Measurements from ENCODE around the gene SF3B4.
"Not testable (repeated sequence)": the region's sequence is repeated elsewhere in the genome, so short reads cannot be mapped to it uniquely, and the experiment has no call there.

Gene SF3B4

DNA sequence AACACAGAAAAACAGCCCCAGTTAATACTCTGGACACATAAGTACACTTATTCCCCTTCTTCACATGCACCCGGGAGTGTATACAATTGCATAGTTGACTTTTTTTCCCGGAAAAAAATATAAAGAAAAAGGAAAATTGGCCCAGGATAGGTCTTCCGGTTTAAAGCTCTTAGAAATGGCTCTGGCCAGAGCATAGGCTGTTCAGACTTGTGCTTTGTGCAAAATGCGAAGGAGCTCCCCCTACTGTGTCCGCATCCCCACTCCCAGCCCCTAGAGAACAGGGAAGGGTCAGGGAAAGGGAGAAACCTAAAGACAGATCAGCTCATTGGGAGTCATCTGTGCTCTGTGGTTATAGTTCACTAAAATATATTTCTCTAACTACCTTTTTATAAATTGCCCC is 14.6 kb upstream of the SF3B4 start:
- peaks cover 36 to 38% of the 10 kb centered on the region in 2 donors for H3K36me3 Mint-ChIP-seq
- no peak overlapping the region for H3K4me3 Mint-ChIP-seq
- peaks cover 19% of the 10 kb centered on the region in 2 donors for H3K27me3 Mint-ChIP-seq
- peaks cover 9 to 12% of the 10 kb centered on the region in 2 donors for H3K4me1 Mint-ChIP-seq
- ATAC-seq (replicated peaks), result no peak
- no peak overlapping the region for H3K27ac Mint-ChIP-seq
- no peak for DNase-seq
- no peaks in the 10 kb centered on the region for H3K9me3 Mint-ChIP-seq

DNA sequence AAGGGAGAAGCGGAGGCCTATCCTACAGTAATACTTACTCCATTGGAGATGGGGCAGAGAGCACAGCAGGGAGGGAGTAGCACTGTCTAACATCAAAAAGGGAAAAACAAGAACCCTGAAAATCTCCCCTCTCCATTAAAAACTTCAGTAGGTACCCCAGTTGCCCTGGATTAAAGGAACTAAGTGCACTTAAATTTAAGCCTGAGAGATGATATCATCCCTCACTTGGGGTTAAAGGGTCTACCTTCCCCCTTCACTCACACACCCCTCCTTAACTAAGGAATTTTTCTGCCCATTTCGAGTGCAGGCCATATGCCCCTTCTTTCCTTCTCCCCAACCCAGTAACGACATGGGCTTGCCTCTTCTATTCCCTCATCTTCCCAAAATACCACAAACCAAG is 12.8 kb upstream of the SF3B4 start:
- DNase-seq, result no peak
- H3K36me3 Mint-ChIP-seq, result peaks cover 26% of the 10 kb centered on the region in 2 donors
- peaks cover 32 to 35% of the 10 kb centered on the region in 2 donors for H3K27me3 Mint-ChIP-seq
- peaks cover 9 to 12% of the 10 kb centered on the region in 2 donors for H3K4me1 Mint-ChIP-seq
- H3K9me3 Mint-ChIP-seq, result no peaks in the 10 kb centered on the region
- no peak overlapping the region for H3K27ac Mint-ChIP-seq
- no peak overlapping the region for H3K4me3 Mint-ChIP-seq
- ATAC-seq (replicated peaks), result no peak

DNA sequence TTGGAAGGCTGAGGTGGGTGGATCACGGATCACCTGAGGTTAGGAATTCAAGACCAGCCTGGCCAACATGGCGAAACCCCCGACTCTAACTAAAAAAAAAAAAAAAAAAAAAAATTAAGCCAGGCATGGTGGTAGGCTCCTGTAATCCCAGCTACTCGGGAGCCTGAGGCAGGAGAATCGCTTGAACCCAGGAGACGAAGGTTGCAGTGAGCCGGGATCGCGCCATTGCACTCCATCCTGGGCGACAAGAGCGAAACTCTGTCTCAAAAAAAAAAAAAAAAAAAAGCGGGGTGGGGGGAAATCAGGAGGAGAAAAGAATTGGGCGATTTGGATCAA is 11.0 kb upstream of the SF3B4 start:
- not testable (repeated sequence) for ATAC-seq (replicated peaks); H3K9me3 Mint-ChIP-seq; H3K4me3 Mint-ChIP-seq; H3K36me3 Mint-ChIP-seq; H3K27ac Mint-ChIP-seq; DNase-seq
- H3K4me1 Mint-ChIP-seq, result peaks cover 9 to 11% of the 10 kb centered on the region in 2 donors
- H3K27me3 Mint-ChIP-seq, result peaks cover 35 to 37% of the 10 kb centered on the region in 2 donors

DNA sequence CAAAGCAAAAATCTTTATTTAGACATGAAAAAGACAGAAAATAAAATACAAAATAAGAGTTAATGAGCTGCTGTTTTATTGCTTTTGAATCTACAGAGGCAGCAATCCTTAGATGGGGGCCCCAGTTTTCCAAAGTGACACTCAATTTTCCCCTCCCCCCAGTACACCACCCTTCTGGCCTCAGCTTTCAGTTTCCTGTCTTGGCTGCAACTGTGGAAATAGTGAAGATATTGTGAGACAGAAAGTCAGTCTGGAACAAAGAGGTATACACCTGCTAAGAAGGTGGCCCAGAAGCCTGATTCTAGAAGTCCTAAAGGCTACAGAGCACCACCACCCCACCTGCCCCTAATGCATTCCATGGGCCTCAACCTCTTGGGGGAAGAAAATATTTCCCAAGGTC is 10.2 kb upstream of the SF3B4 start:
- peaks cover 9% of the 10 kb centered on the region in 2 donors for H3K4me1 Mint-ChIP-seq

DNA sequence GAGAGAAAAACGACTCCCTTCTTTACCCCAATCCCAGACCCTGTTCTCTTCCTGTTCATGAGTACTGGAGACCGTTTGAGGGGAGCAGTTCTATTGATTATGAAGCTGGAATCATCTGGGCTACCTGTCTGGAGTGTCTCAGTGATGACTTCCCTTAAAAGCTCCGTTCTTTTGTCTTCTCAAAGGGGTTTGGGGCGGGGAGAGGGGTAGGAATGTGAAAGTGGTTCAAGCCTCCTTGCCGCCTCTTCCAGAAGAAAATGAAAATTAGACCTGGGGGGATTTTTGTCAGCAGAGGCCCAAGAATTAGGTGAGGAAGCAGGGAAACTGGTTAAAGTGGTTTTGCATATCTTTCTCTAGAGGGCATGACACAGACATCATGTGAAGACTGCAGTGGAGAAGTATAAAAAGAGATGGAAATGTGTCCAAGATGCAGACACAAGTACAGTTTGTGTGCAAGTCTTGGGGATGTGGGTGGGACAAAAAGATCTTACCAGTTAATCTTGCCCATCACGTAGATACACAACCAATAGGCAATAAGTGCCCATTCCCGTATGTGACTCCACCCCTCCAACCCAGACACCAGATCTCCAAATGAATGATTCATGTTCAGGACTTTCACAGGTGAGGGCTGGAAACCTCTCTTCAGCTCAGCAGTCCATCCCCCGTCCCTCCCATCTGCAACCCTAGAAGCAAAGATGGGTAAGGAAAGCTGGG is 9.5 kb upstream of the SF3B4 start:
- ATAC-seq (replicated peaks), result no peak
- Mint-ChIP-seq H3K36me3 (no peaks in the 10 kb centered on the region), H3K4me1 (peaks cover 9% of the 10 kb centered on the region in 2 donors), H3K4me3 (no peak overlapping the region), H3K27ac (peak overlapping the region; percentile 59), H3K9me3 (no peaks in the 10 kb centered on the region), H3K27me3 (peaks cover 40% of the 10 kb centered on the region in 2 donors)
- DNase-seq, result no peak

More for the DNA sequence above, 10.2 kb upstream of the SF3B4 start:
- H3K27me3 Mint-ChIP-seq, result peaks cover 36 to 38% of the 10 kb centered on the region in 2 donors
- no peak overlapping the region for H3K27ac Mint-ChIP-seq
- peaks cover 0 to under 1% of the 10 kb centered on the region in 2 donors for H3K36me3 Mint-ChIP-seq
- ATAC-seq (replicated peaks) (no peak), DNase-seq (no peak)
- no peaks in the 10 kb centered on the region for H3K9me3 Mint-ChIP-seq
- H3K4me3 Mint-ChIP-seq, result no peak overlapping the region

DNA sequence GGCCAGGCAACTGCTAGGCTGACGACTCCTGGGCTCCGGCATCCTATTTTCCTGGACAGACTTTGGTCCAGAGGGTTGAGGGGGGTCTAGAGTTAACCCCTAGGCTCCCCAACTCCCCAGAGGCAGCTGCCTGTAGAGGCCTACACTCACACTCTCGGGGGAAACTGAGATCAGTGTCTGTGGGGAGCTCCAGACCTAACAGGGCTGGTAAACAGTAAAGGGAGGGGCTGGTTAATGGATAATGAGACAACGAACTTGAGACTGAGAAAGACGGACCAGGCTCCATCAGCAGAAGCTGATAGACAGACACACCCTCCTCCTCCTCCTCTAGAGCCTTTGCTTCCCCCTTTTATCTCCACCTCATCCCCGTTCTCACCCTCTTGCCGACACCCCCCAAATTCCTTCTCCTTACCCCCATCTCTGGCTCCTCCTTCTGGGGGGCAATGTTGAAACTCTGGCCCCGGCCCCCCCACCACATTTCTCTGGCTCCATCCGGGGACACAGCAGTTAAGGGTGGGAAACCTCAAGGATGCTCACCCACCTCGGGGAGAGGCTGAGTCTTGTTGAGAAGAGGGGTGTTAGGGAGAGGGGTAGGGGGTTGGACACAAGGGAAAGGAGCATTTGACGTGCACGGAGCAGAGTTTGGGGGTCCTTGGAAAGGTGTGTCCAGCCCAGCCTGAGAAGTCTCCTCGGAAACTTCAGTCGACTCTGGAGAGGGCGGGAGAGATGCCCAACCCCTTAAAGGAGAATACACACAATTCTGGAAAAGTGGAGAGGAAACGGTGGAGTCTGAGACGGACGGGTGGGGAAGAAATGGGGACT is 8.8 kb upstream of the SF3B4 start, which contains the start of gene MTMR11:
MTMR11 (minus strand) TSS at position 710 of the 822 bp plus-strand sequence; CDS start at position 478, 232 bp downstream.
- ATAC-seq (replicated peaks), result no peak
- DNase-seq, result no peak
- no peaks in the 10 kb centered on the region for H3K9me3 Mint-ChIP-seq
- no peak within 1 kb of the TSS for H3K4me3 Mint-ChIP-seq
- H3K27me3 Mint-ChIP-seq, result peaks cover 47 to 48% of the 10 kb centered on the region in 2 donors
- peak within 1 kb of the TSS; percentile 59 for H3K27ac Mint-ChIP-seq
- no peaks in the 10 kb centered on the region for H3K36me3 Mint-ChIP-seq
- peaks cover 12 to 14% of the 10 kb centered on the region in 2 donors for H3K4me1 Mint-ChIP-seq

DNA sequence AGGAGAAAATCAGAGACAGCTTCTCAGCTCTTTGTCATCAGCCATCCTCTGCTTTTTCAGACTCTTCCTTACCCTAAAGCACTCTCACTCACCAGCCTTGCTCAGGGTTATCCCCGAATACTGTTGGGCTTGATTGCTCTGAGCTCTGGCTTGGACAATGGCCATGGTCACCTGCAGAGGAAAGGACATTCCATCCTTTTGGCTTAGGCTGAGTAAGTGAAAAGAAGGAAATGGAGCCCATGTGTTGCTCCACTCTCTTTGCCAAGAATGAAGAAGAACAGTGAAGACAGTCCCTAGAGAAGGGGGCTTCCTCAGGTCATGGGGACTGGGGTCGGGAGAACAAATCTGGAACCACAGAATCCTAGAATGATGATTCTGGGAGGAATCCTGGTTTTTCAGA is 6.8 kb upstream of the SF3B4 start:
- peaks cover 51 to 52% of the 10 kb centered on the region in 2 donors for H3K27me3 Mint-ChIP-seq

DNA sequence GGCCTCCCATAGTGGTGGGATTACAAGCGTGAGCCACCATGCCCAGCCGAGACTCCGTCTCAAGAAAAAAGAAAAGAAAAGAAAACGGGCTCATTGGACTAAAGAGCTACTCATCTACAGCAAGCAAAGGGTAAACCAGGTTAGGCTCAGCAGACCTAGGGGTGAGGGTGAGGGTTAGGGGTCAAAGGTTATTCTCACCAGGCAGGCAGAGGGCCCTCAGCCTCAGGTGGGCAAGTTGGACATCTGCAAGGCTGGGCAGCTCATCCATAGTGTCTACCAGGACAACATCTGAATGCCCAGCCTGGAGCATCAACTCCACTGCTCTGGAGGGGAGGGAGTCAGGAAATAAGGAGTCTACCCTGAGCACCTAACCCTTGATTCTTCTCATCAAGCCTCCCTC is 5.6 kb upstream of the SF3B4 start:
- H3K36me3 Mint-ChIP-seq, result peaks cover 0 to 1% of the 10 kb centered on the region in 2 donors
- DNase-seq, result no peak
- H3K27ac Mint-ChIP-seq, result no peak overlapping the region
- ATAC-seq (replicated peaks), result no peak
- no peaks in the 10 kb centered on the region for H3K9me3 Mint-ChIP-seq
- no peak overlapping the region for H3K4me3 Mint-ChIP-seq
- H3K27me3 Mint-ChIP-seq, result peaks cover 51 to 52% of the 10 kb centered on the region in 2 donors
- peaks cover 16 to 18% of the 10 kb centered on the region in 2 donors for H3K4me1 Mint-ChIP-seq

More for the DNA sequence above, 6.8 kb upstream of the SF3B4 start:
- Mint-ChIP-seq H3K36me3 (peaks cover 0 to 1% of the 10 kb centered on the region in 2 donors), H3K4me3 (no peak overlapping the region), H3K27ac (no peak overlapping the region), H3K4me1 (peaks cover 14% of the 10 kb centered on the region in 2 donors), H3K9me3 (no peaks in the 10 kb centered on the region)
- ATAC-seq (replicated peaks) (no peak), DNase-seq (no peak)

DNA sequence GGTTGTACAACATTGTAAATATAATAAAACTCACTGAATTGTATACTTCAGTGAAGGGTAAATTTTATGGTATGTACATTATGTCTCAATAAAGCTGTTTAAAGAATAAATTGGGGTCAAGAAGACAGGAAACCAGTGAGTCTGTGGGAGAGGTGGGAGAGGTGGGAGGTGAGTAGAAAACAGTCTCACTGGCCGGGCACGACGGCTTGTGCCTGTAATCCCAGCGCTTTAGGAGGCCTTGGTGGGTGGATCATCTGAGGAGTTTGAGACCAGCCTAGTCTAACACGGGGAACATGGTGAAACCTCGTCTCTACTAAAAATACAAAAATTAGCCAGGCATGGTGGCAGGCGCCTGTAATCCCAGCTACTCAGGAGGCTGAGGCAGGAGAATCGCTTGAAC is 4.9 kb upstream of the SF3B4 start:
- no peak overlapping the region for H3K27ac Mint-ChIP-seq
- peaks cover 16 to 19% of the 10 kb centered on the region in 2 donors for H3K4me1 Mint-ChIP-seq
- H3K27me3 Mint-ChIP-seq, result peaks cover 50 to 52% of the 10 kb centered on the region in 2 donors
- no peaks in the 10 kb centered on the region for H3K9me3 Mint-ChIP-seq
- H3K36me3 Mint-ChIP-seq, result peaks cover 1 to 4% of the 10 kb centered on the region in 2 donors
- ATAC-seq (replicated peaks), result no peak
- H3K4me3 Mint-ChIP-seq, result no peak overlapping the region
- DNase-seq, result no peak

DNA sequence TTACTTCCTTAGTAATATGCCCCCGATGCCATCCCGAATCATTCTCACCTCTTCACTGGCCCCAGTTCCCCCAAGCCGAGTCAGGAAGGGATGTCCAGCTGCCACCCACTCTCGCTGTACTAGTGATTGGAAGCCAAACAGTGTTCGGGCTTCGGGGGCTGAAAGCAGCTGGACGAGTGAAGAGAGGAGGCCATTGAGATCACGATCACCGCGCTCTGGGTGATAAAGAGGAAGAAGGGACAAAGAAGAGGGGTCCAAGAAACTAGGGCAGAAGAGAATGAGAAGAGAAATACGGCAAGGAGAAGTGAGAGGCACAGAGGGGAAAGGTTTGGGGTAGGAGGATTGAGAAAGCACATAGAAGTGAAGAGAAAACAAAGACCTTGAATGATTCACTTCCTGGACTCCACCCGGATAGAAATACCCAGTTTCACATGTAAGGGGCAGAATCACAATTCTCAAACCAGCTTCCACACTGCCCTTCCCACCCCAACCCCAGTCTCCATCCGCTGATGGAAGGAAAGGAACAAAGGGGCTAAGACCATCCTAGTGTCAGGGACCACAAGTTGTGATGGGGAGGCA is 3.7 kb upstream of the SF3B4 start:
- Mint-ChIP-seq H3K27ac (peak overlapping the region; percentile 3), H3K4me1 (peaks cover 15 to 21% of the 10 kb centered on the region in 2 donors), H3K27me3 (peaks cover 40 to 48% of the 10 kb centered on the region in 2 donors), H3K4me3 (no peak overlapping the region), H3K9me3 (no peaks in the 10 kb centered on the region), H3K36me3 (peaks cover 2 to 12% of the 10 kb centered on the region in 2 donors)
- ATAC-seq (replicated peaks) (no peak), DNase-seq (no peak)

DNA sequence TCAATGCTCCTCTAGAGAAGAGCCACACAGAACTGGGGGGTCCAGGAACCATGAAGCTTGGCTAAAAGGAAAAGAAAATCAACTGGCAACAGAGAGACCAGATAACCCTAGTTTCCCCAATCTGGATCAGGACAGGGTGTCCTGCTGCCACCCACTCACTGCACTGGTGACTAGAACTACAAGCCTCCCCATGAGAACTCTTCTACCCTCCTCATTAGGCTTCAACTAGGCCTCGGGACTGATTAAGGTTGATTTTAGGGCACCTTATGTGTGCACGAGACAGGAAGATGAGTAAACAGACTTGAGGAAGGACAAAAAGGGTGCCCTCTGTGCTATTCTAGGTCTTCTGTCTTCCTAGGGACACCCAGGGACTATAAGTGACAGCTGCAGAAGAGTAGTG is 2.3 kb upstream of the SF3B4 start:
- H3K4me3 Mint-ChIP-seq, result no peak overlapping the region
- H3K4me1 Mint-ChIP-seq, result peaks cover 25 to 35% of the 10 kb centered on the region in 2 donors
- no peak for ATAC-seq (replicated peaks)
- peaks cover 29 to 35% of the 10 kb centered on the region in 2 donors for H3K27me3 Mint-ChIP-seq
- no peak for DNase-seq
- H3K27ac Mint-ChIP-seq, result no peak overlapping the region
- H3K36me3 Mint-ChIP-seq, result peaks cover 17 to 26% of the 10 kb centered on the region in 2 donors
- H3K9me3 Mint-ChIP-seq, result no peaks in the 10 kb centered on the region

DNA sequence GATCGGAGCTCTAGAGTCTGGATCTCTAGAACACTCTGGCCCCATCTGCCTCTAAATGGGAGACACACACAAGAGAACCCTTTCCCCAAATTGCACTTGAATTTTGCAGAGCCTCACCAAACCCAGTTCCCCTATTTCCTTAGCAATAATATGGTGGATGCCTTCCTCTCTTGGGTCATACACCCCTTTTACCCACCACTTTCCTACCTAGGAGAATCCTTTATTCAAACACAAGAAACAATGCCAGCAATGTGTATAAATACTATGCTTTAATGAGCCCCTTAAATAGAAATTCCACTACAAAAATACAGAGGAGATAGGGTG is 760 bp upstream of the SF3B4 start:
- Mint-ChIP-seq H3K36me3 (peaks cover 29 to 41% of the 10 kb centered on the region in 2 donors), H3K27ac (peak overlapping the region; percentile 98), H3K9me3 (no peaks in the 10 kb centered on the region), H3K4me3 (peak overlapping the region; percentile 97), H3K27me3 (peaks cover 18 to 21% of the 10 kb centered on the region in 2 donors), H3K4me1 (peaks cover 30 to 47% of the 10 kb centered on the region in 2 donors)
- no peak for ATAC-seq (replicated peaks)
- no peak for DNase-seq

DNA sequence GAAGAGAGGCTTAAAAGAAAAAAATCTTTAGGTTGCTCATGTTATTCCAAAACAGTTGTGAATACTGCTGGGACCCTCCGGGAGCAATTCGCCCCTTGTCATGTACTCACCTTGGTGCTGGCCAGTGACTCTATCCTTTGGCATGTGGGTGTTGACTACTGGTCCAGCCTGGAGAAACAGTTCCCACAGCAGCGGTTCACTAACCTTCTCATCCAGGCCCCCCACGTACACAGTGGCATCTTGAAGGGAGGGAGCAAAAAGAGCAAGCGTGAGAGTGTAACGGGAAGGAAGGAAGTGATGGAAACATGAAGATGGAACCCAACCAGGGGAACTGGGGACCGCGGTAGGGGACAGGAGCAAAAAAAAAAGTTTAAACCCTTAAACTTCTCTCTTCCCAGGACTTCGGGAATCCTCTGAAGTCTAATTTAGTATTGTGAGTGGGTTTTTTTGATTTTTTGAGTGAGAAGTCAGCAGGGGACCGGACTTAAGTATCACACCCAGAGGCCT is 494 bp downstream of the SF3B4 start:
- H3K27me3 Mint-ChIP-seq, result peaks cover 11% of the 10 kb centered on the region in 2 donors
- H3K36me3 Mint-ChIP-seq, result peaks cover 39 to 54% of the 10 kb centered on the region in 2 donors
- peak in 1 of 2 donors; percentile 0 for ATAC-seq (replicated peaks)

DNA sequence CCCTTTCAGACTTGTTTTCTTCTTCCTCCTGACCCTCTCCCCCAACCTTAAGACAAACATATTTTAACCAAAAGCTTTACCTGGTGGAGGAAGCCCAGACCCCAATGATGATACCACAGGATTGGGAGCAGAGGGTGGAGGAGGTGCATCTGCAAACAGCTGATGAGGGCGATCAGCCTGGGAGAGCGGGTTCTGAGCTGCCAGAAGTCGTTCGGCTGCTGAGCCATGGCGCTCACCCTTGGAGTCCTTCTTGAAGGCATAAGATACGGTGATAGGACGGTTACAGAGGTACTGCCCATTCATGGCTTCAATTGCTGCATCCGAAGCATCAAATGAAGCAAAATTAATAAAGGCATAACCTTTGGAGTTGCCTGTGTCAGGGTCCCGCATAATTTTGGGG is 1.3 kb downstream of the SF3B4 start:
- peaks cover 2 to 3% of the 10 kb centered on the region in 2 donors for H3K27me3 Mint-ChIP-seq
- H3K36me3 Mint-ChIP-seq, result peaks cover 44 to 61% of the 10 kb centered on the region in 2 donors
- H3K9me3 Mint-ChIP-seq, result no peaks in the 10 kb centered on the region
- peak overlapping the region; percentile 60 to 97 for H3K4me3 Mint-ChIP-seq
- H3K4me1 Mint-ChIP-seq, result peaks cover 24 to 45% of the 10 kb centered on the region in 2 donors
- no peak overlapping the region for H3K27ac Mint-ChIP-seq
- ATAC-seq (replicated peaks), result no peak
- no peak for DNase-seq

More for the DNA sequence above, 494 bp downstream of the SF3B4 start:
- Mint-ChIP-seq H3K9me3 (no peaks in the 10 kb centered on the region), H3K4me3 (peak overlapping the region; percentile 97), H3K4me1 (peaks cover 30 to 50% of the 10 kb centered on the region in 2 donors), H3K27ac (peak overlapping the region; percentile 98)
- no peak for DNase-seq

All from stimulated activated naive B cell treated with anti-CD40 and anti-IgM and Interleukin-4, amounts not matched to agents 10 μg/mL and 1 μg/mL and 100 μg/mL, for 72 hours (primary cell).